Thyroid gland (tissue), 4 donors: ENCODE data around the gene TMCC2. TPM values are rescaled to one million over a fixed set of nuclear protein-coding genes. Genes with fewer than 3 reads are reported as not detected.

Experiments used
- DNase-seq, 2 donors: peaks; one replicate each; pipeline ENCODE4 v3.0.0-alpha.2; 2019
- H3K27ac ChIP-seq, 3 donors: fragments of 200-600 bp; sonication (generic); 1 replicate in 2 of 3; 2 replicates in 1 of 3; pipeline ENCODE4 v1.5.1; 2016 to 2019; ENCODE audit warnings: mild to moderate bottlenecking in 1 of 3, moderate library complexity in 1 of 3
- H3K27me3 ChIP-seq: fragments of 200-600 bp; sonication (generic); one replicate; pipeline ENCODE4 v1.5.1; 2019
- H3K36me3 ChIP-seq, 2 donors: fragments of 200-600 bp; sonication (generic); one replicate each; pipeline ENCODE4 v1.5.1; 2016 to 2019
- H3K4me1 ChIP-seq, 2 donors: fragments of 200-600 bp; sonication (generic); one replicate each; pipeline ENCODE4 v1.5.1; 2017 to 2019
- H3K4me3 ChIP-seq, 3 donors: fragments of 200-600 bp; sonication (generic); replicated peaks in 1 of 3; 1 replicate in 2 of 3; 2 replicates in 1 of 3; pipeline ENCODE4 v1.5.1; 2016; ENCODE audit warnings: mild to moderate bottlenecking in 1 of 3
- H3K9me3 ChIP-seq: fragments of 200-600 bp; sonication (generic); one replicate; pipeline ENCODE4 v1.5.1; 2017
- CTCF ChIP-seq, 6 experiments: fragments of 200-600 bp in 3 of 6; fragments of 450-650 bp in 3 of 6; sonication (generic) in 3 of 6; IDR thresholded peaks; one replicate each; pipeline ENCODE4 v1.5.1; 2016 to 2019; ENCODE audit warnings: antibody characterized with exemption in 6 of 6, mild to moderate bottlenecking in 2 of 6, inconsistent platforms in 1 of 6, moderate library complexity in 1 of 6
- POLR2A ChIP-seq, 2 donors: fragments of 450-650 bp; IDR thresholded peaks; one replicate each; pipeline ENCODE4 v1.6.1; 2017; ENCODE audit warnings: antibody characterized with exemption in 2 of 2, mild to moderate bottlenecking in 2 of 2, moderate library complexity in 1 of 2
- WGBS, 2 donors: methylation state at CpG; one replicate each; pipeline ENCODE4 v1.1.5; 2017; 5-methylcytosine and 5-hydroxymethylcytosine counted together
- intact Hi-C: fragments of 100-400 bp; cut with DNase I; formaldehyde crosslinking; loops from one replicate; pipeline ENCODE4 v1.15.1; 2023
- total RNA-seq, 4 donors: library from RNA; depleted of rRNA; stranded (reverse); fragments of >200 nt; gene quantifications; one replicate each; pipeline ENCODE4 v1.2.3, GENCODE V29; 2016

TMCC2 gene
- total RNA-seq, 4 donors from 2014 or later: 2.3 to 3.6 (median 3.1) TPM

DNA sequence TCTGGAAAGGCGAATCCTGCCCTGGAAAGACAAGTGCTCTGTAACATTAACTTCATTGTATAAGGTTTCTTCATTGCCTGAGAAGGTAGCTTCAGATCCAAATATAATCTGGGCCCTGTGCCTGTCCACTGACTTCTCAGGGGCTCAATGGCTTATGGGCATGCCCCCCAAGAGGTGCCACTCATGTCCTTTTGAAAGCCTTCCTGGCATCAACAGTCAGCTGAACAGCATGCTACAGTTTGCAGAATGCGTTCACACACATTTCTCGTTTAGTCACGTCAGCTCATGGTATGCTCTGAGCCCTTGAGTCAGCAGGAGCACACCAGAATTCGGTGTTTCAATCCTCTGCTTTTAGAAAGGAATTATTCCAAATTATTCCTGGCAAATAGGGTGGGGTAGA lies 23.8 kb downstream of the TMCC2 start:
- DNase-seq: no peak
- H3K4me3 ChIP-seq: no peak overlapping the region
- H3K36me3 ChIP-seq: no peaks in the 10 kb centered on the region
- no peak overlapping the region for H3K27ac ChIP-seq
- no peaks in the 10 kb centered on the region for H3K27me3 ChIP-seq
- intact Hi-C loops: loop anchor here (10.0 kb wide), 1 partner anchor 107 kb away; no protein-coding TSS in a partner anchor
- H3K4me1 ChIP-seq: peaks cover 12 to 33% of the 10 kb centered on the region in 2 donors
- 75 to 81% methylated on average over 5 of the region's 5 CpGs for WGBS, 2 donors
- no peak for TF ChIP-seq POLR2A (IDR thresholded peaks at IDR 0.05)
- no peak for TF ChIP-seq CTCF (IDR thresholded peaks at IDR 0.05)
- H3K9me3 ChIP-seq: no peaks in the 10 kb centered on the region

GRCh38 chr1:205255941-205256780 lies 28.4 kb downstream of the TMCC2 start:
- Histone ChIP-seq H3K4me3 (no peak overlapping the region), H3K9me3 (no peaks in the 10 kb centered on the region), H3K27ac (no peak overlapping the region), H3K4me1 (peaks cover 0 to 4% of the 10 kb centered on the region in 2 donors), H3K36me3 (no peaks in the 10 kb centered on the region), H3K27me3 (no peaks in the 10 kb centered on the region)
- no peak for TF ChIP-seq POLR2A (IDR thresholded peaks at IDR 0.05)
- peak; percentile 85 to 99 (median 97) for TF ChIP-seq CTCF (IDR thresholded peaks at IDR 0.05)
- intact Hi-C loops: loop anchor here (5.0 to 10.0 kb wide), 4 partner anchors 34 to 279 kb away; no protein-coding TSS in a partner anchor
- 28 to 37% methylated on average over 6 to 7 of the region's 8 CpGs for WGBS, 2 donors
- peak; percentile 92 for DNase-seq

- H3K9me3 ChIP-seq: no peaks in the 10 kb centered on the region
- WGBS, 2 donors: 91 to 98% methylated on average over 15 to 19 of the region's 19 CpGs
- H3K27ac ChIP-seq: no peak overlapping the region
Measured at GRCh38 chr1:205256951-205257625, 29.3 kb downstream of the TMCC2 start.

GRCh38 chr1:205257735-205258134 lies 30.0 kb downstream of the TMCC2 start:
- Histone ChIP-seq H3K4me1 (peaks cover 0 to 4% of the 10 kb centered on the region in 2 donors), H3K27me3 (no peaks in the 10 kb centered on the region), H3K27ac (no peak overlapping the region), H3K4me3 (no peak overlapping the region), H3K36me3 (no peaks in the 10 kb centered on the region), H3K9me3 (no peaks in the 10 kb centered on the region)
- intact Hi-C loops: loop anchor here (5.0 to 10.0 kb wide), 4 partner anchors 35 to 280 kb away; no protein-coding TSS in a partner anchor
- DNase-seq: no peak
- TF ChIP-seq CTCF (IDR thresholded peaks at IDR 0.05) (no peak), POLR2A (IDR thresholded peaks at IDR 0.05) (no peak)
- WGBS, 2 donors: 82 to 85% methylated on average over 2 of the region's 2 CpGs

More at GRCh38 chr1:205256951-205257625, 29.3 kb downstream of the TMCC2 start:
- no peak overlapping the region for H3K4me3 ChIP-seq
- H3K4me1 ChIP-seq: peaks cover 0 to 4% of the 10 kb centered on the region in 2 donors
- no peaks in the 10 kb centered on the region for H3K36me3 ChIP-seq
- no peak for TF ChIP-seq CTCF (IDR thresholded peaks at IDR 0.05)
- no peak for TF ChIP-seq POLR2A (IDR thresholded peaks at IDR 0.05)
- intact Hi-C loops: loop anchor here (5.0 to 10.0 kb wide), 4 partner anchors 35 to 280 kb away; no protein-coding TSS in a partner anchor
- no peaks in the 10 kb centered on the region for H3K27me3 ChIP-seq
- no peak for DNase-seq
